Skeletal muscle tissue (tissue), 4 donors: Measurements from ENCODE around the gene ALDH3A2. TPM values are rescaled to one million over a fixed set of nuclear protein-coding genes. Genes with fewer than 3 reads are reported as not detected.
A peak's percentile ranks its signal among the peaks of the same experiment; 100 is the strongest.

Experiments used
- H3K27ac ChIP-seq: one replicate; pipeline ENCODE4 v1.7.0; 2013; ENCODE audit warnings: mild to moderate bottlenecking, low read depth, low read length, inconsistent platforms
- H3K27me3 ChIP-seq, 3 donors: one replicate each; pipeline ENCODE4 v1.7.0; 2013; ENCODE audit warnings: low read length in 3 of 3; ENCODE audit not compliant: control insufficient read depth in 3 of 3, insufficient read depth in 3 of 3
- H3K36me3 ChIP-seq, 3 donors: one replicate each; pipeline ENCODE4 v1.7.0; 2013; ENCODE audit warnings: low read length in 3 of 3; ENCODE audit not compliant: control insufficient read depth in 3 of 3, insufficient read depth in 3 of 3
- H3K4me1 ChIP-seq, 3 donors: one replicate each; pipeline ENCODE4 v1.7.0; 2013; ENCODE audit warnings: low read length in 3 of 3, mild to moderate bottlenecking in 3 of 3; ENCODE audit not compliant: control insufficient read depth in 3 of 3, insufficient read depth in 3 of 3
- H3K4me3 ChIP-seq, 3 donors: one replicate each; pipeline ENCODE4 v1.7.0; 2013; ENCODE audit warnings: low read length in 3 of 3
- H3K9ac ChIP-seq, 3 donors: one replicate each; pipeline ENCODE4 v1.7.0; 2013; ENCODE audit warnings: low read length in 3 of 3, mild to moderate bottlenecking in 3 of 3, moderate library complexity in 2 of 3, low read depth in 1 of 3
- H3K9me3 ChIP-seq, 3 donors: one replicate each; pipeline ENCODE4 v1.7.0; 2013; ENCODE audit warnings: low read length in 3 of 3; ENCODE audit not compliant: control insufficient read depth in 3 of 3
- total RNA-seq: library from RNA; depleted of rRNA; stranded (reverse); fragments of >200 nt; gene quantifications from one replicate; pipeline ENCODE4 v1.2.3, GENCODE V29; 2014
- donor health status: Osteomylitis.

The ALDH3A2 gene
- total RNA-seq, 1 donor from 2014 or later, result 63.7 TPM

DNA sequence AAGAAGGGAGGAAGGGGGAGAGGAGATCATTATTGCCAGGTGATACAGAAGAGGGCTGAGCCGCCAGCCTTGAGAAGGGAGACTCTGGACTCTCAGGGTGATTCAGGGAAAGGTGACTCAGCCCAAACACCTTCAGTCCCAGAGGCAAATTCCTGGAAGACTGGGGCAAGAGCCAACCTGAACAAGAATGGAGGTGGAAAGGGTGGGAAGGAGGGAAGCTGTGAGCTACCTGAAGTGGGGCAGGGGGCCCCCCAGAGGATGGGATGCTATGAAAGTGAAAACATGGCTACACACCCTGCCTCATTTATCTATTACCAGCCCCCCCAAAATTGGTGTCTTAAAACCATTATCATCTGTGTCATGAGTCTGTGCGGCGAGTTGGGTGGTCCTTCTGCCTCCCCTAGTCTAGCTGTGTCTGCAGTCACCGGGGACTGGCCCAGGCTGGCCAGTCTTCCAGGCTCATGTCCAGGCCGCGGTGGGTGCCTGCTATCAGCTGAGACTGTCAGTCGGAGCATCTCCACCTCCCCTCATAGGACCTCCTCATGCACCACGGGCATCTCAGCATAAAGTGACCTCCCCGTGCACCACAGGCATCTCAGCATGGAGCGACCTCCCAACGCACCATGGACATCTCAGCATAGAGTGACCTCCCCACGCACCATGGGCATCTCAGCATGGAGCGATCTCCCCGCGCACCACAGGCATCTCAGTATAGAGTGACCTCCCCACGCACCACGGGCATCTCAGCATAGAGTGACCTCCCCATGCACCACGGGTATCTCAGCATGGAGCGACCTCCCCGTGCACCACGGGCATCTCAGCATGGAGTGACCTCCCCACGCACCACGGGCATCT, 71.0 kb downstream of the ALDH3A2 start:
- Histone ChIP-seq H3K27ac (no peak overlapping the region), H3K4me3 (no peak overlapping the region), H3K36me3 (no peaks in the 10 kb centered on the region), H3K9me3 (no peaks in the 10 kb centered on the region), H3K27me3 (no peaks in the 10 kb centered on the region), H3K9ac (no peak overlapping the region), H3K4me1 (peaks cover 11 to 31% (median 22%) of the 10 kb centered on the region in 3 donors)

DNA sequence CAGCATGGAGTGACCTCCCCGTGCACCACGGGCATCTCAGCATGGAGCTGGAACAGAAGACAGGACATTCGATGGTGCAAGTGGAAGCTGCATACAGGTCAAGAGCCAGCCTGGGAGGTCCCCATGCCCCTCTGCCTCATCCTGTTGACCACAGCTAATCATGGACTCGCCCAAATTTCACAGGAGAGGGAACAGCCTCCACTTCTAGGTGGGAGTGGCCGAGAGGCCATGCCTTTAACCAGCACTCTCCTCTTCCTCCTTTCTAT, 71.6 kb downstream of the ALDH3A2 start:
- no peak overlapping the region for H3K4me3 ChIP-seq
- H3K4me1 ChIP-seq, result peaks cover 11 to 31% (median 26%) of the 10 kb centered on the region in 3 donors
- no peaks in the 10 kb centered on the region for H3K27me3 ChIP-seq
- no peaks in the 10 kb centered on the region for H3K9me3 ChIP-seq
- no peaks in the 10 kb centered on the region for H3K36me3 ChIP-seq
- no peak overlapping the region for H3K27ac ChIP-seq
- H3K9ac ChIP-seq, result no peak overlapping the region

DNA sequence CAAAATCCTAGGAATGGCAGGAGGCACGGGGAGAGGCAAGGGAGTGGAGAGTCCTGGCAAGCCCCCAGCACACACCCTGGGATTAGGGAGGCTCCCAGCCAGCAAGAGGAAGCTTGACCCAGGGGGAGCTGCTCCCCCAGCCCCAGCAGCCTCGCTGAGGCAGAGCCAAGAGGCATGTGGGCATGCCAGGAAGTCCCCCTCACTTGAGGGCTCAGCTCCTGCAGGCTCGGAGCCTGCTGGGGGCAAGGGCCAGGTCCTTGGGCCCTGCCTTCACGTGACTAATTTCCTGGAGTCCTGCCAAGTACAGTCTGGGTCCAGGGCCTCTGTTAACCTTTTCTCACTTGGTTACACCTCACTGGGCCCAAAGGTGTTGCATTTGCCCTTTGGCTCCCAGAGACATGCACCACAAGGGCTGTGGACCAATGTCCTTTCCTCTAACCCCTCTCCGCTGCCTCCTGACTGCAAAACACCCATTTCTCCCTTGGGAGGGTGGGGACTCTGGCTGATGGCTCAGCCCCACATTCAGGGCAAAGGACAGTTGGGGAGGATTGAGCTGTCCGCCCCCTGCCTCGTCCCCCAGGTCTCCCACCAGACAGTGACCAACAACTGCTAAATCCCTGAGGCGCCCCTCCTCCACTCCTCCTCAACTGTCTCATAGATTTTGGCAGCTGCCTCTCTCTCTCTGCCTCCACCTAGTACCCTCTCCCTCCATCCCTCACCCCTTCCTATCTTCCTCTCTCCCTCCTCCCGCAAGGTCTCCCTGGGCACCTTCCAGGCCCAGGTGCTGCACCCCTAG, 72.3 kb downstream of the ALDH3A2 start:
- Histone ChIP-seq H3K9ac (peak overlapping the region in 1 of 3 donors; percentile 33), H3K36me3 (no peaks in the 10 kb centered on the region), H3K27ac (no peak overlapping the region), H3K4me1 (peaks cover 11 to 31% (median 26%) of the 10 kb centered on the region in 3 donors), H3K9me3 (no peaks in the 10 kb centered on the region), H3K27me3 (no peaks in the 10 kb centered on the region), H3K4me3 (no peak overlapping the region)

DNA sequence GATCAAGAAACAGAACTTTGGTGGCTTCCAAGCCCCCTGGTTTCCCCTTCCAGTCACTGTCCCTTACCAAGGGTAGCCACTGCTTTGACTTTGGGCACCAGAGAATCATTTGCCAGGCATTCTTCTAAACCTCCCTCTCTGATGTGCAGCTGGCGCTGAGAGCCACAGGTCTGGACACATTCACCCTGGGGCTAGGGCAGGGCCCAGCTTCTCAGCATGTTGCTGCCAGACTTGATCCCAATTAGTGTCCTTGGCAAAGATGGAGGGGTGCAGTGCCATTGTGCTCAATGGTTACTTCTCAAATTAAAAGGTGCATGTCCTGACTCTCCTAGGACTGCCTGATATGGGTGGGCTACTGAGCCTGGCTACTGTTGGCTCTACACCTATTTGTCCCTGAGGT, 75.4 kb downstream of the ALDH3A2 start:
- H3K9ac ChIP-seq, result peak overlapping the region; percentile 29 to 79 (median 43)
- H3K36me3 ChIP-seq, result no peaks in the 10 kb centered on the region
- H3K4me3 ChIP-seq, result peak overlapping the region; percentile 51 to 67 (median 56)
- peaks cover 29 to 39% (median 36%) of the 10 kb centered on the region in 3 donors for H3K4me1 ChIP-seq
- H3K9me3 ChIP-seq, result no peaks in the 10 kb centered on the region
- no peaks in the 10 kb centered on the region for H3K27me3 ChIP-seq
- peak overlapping the region; percentile 59 for H3K27ac ChIP-seq

DNA sequence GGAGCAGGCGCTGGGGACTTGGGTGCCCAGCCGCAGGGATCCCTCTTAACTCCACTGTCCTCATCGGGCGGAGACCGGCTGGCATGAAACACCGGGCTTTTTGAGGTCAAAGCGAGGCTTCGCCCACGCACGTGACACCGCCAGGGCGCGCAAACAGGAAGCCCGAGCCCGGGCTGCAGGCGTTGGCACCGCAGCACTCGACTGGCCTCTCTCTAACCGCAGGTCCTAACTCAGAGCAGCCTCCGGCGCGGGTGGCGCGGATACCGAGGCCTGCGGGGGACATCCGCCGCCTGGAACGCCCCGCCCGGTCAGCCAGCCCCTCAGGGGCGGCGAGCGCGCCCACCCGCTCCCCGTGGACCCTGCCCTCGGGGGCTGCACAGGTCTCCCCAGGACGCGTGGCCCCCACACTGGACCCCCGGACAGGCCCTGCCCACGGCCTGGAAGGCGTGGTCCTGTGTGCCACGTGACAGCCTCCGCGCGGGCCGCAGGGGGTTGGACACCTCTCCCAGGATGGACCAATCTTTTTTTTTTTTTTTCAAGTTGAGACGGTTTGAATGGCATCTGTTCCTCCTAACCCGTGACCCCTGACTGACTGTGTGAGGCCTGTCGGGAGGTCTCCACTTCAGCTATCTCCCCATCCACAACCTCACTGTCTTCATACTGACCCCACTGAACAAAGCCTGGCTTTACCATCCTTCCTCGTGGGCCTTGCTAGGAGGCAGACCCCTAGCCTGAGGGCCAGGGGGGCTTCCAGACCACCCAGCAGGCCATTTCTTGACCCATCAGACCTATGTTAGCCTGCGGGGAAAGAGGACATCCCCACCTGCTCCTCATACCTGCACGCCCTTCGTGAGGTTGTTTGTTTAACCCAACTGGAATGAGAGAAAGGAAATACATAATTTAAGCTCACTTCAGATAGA, 76.2 kb downstream of the ALDH3A2 start:
- Histone ChIP-seq H3K36me3 (no peaks in the 10 kb centered on the region), H3K9me3 (no peaks in the 10 kb centered on the region), H3K4me1 (peaks cover 29 to 38% (median 36%) of the 10 kb centered on the region in 3 donors), H3K27ac (peak overlapping the region; percentile 59), H3K4me3 (peak overlapping the region; percentile 51 to 67 (median 56)), H3K9ac (peak overlapping the region; percentile 29 to 79 (median 43)), H3K27me3 (no peaks in the 10 kb centered on the region)

DNA sequence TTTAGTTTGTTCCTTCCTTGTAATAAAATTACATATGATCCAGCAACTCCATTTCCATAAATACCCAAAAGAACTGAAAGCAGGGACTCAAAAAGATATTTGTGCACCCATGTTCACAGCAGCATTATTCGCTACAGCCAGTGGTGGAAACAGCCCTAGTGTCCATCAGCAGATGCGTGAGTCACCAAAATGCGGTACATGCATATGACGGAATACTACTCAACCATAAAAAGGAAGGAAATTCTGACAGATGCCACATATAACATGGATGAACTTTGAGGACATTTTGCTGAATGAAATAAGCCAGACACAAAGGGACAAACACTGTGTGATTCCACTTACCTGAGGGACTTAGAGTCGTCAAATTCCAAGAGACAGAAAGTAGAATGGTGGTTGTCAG, 76.9 kb downstream of the ALDH3A2 start:
- H3K9me3 ChIP-seq, result no peaks in the 10 kb centered on the region
- no peaks in the 10 kb centered on the region for H3K36me3 ChIP-seq
- H3K9ac ChIP-seq, result no peak overlapping the region
- no peak overlapping the region for H3K4me3 ChIP-seq
- peak overlapping the region; percentile 59 for H3K27ac ChIP-seq
- H3K27me3 ChIP-seq, result no peaks in the 10 kb centered on the region
- H3K4me1 ChIP-seq, result peaks cover 29 to 37% (median 35%) of the 10 kb centered on the region in 3 donors

DNA sequence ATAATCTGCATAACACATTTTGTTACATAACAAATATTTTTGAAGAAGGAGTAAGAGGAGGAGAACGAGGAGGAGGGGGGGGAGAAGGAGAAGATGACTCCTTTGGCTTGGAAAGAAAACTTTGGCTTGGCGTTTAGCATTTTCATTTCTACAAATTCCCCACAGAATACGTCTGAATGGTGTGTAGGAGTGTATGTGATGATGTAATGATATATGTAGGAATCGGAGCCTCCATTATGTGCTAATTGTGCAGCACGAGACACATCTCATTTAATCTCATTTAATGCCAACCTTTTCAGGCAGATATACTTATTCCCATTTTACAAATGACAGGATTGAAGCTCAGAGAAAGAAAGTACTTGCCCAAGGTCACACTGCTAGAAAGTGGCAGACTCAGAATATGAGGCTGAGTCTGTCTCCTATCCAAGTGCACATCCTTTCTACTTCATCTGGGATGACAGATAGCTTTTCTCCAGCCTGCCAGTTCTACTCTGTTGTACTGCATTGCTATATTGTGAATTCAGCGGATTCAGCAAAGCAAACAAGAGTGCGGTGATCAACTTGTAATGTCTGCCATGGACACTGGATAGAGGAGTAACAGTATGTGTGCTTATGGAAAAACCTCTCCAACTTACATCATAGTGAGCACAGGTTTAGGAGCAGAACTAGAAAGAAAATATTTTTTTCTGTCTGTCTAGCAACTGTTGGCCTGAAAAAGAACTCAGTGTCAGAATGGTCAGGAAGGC, 78.3 kb downstream of the ALDH3A2 start:
- peaks cover 29 to 32% (median 30%) of the 10 kb centered on the region in 3 donors for H3K4me1 ChIP-seq

More for the DNA sequence above, 78.3 kb downstream of the ALDH3A2 start:
- H3K27ac ChIP-seq, result peak overlapping the region; percentile 97
- H3K4me3 ChIP-seq, result no peak overlapping the region
- H3K27me3 ChIP-seq, result no peaks in the 10 kb centered on the region
- no peaks in the 10 kb centered on the region for H3K9me3 ChIP-seq
- no peaks in the 10 kb centered on the region for H3K36me3 ChIP-seq
- peak overlapping the region; percentile 52 to 80 (median 67) for H3K9ac ChIP-seq
